ENCODE data around the gene LAPTM5.

DNA sequence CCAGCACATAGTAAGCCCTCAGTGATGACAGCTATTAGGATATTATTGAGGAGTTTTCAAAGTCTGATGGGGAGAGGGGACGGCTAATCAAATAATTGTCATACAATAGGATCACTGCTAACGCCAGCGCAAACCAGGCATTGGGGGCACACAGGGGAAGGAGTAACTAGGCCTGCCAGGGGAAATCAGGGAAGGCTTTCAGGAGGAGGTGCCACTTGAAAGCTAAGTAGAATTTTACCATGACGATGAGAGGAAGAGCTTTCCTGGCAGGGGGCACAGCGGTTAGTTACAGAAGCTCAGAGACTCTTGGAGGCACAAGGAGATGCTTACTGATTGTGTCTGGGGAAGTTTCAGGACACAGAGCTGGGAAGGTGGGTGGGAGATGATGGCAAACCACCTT, 47.2 kb upstream of the LAPTM5 start:
- TF ChIP-seq, protein P1, sequence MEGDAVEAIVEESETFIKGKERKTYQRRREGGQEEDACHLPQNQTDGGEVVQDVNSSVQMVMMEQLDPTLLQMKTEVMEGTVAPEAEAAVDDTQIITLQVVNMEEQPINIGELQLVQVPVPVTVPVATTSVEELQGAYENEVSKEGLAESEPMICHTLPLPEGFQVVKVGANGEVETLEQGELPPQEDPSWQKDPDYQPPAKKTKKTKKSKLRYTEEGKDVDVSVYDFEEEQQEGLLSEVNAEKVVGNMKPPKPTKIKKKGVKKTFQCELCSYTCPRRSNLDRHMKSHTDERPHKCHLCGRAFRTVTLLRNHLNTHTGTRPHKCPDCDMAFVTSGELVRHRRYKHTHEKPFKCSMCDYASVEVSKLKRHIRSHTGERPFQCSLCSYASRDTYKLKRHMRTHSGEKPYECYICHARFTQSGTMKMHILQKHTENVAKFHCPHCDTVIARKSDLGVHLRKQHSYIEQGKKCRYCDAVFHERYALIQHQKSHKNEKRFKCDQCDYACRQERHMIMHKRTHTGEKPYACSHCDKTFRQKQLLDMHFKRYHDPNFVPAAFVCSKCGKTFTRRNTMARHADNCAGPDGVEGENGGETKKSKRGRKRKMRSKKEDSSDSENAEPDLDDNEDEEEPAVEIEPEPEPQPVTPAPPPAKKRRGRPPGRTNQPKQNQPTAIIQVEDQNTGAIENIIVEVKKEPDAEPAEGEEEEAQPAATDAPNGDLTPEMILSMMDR (IDR thresholded peaks at IDR 0.05; ENCODE audit: insufficient read depth, low read depth, low read length) = no peak
- TF ChIP-seq EZH2 (IDR thresholded peaks at IDR 0.05; ENCODE audit: insufficient read depth, low read length) = no peak
